ENCODE results near the gene ZNF12.

DNA sequence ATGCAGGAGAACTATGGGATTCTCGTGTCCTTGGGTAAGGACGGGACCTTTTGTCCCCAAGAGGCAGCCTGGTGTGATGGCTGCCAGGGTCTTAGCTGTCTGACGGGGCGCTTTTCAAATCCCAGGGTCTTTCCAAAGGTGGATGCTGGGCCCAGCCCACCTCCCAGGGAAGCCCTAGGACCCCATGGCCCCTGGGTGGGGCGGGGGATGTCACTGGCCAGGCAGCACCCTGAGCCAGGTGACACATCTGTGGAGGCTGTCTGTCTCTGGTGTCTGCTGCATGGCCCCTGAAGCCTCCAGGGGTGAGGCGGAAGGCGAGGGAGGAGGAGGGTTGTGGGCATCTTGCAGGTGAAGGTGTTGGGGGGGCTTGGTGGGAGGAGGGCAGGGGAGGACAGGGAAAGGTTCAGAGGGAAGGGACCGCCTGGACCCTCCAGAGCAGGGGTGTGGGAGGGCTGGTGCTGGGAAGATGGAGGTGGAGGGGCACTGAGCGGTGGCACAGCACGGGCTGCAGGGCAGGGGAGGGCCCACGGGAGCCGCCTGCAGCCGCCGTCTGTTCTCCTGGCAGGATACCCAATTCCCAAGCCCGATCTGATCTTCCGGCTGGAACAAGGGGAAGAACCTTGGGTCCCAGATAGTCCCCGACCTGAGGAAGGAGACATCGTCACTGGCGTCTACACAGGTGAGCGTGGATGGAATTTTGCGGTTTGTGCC lies 62.7 kb downstream of the ZNF12 start:
- TF ChIP-seq CTCF (IDR thresholded peaks at IDR 0.05) (no peak), EZH2 (IDR thresholded peaks at IDR 0.05; ENCODE audit: borderline replicate concordance, insufficient read depth, low read depth, low read length, poor library complexity, severe bottlenecking) (no peak)

Data from B cell (primary cell).